ENCODE results near the gene RCAN2.

Gene RCAN2

GRCh38 chr6:46381579-46381978 is 109.7 kb downstream of the RCAN2 start:
- no peak for DNase-seq (ENCODE audit: low read depth)

DNA sequence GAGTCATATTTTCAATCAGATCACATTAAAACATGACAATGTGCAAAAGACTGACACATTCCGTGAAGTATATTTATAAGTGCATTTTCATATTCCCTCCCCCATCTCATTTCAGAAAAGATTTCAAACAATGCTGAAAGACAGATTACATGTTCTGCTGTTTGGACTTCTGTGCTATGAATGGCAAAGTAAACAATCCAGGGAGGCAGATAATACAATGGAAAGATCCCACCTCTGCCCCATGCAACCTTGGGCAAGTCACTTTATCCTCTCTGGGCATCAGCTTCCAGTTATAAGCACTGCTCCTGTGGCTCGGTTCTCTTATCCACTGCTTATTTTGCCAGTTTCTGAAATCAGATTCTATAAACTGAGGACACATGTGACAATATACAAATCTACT is 110.2 kb downstream of the RCAN2 start:
- DNase-seq (ENCODE audit: low read depth) = no peak

- no peak for DNase-seq (ENCODE audit: low read depth)
Measured at GRCh38 chr6:46380152-46380807, 111.0 kb downstream of the RCAN2 start.

DNA sequence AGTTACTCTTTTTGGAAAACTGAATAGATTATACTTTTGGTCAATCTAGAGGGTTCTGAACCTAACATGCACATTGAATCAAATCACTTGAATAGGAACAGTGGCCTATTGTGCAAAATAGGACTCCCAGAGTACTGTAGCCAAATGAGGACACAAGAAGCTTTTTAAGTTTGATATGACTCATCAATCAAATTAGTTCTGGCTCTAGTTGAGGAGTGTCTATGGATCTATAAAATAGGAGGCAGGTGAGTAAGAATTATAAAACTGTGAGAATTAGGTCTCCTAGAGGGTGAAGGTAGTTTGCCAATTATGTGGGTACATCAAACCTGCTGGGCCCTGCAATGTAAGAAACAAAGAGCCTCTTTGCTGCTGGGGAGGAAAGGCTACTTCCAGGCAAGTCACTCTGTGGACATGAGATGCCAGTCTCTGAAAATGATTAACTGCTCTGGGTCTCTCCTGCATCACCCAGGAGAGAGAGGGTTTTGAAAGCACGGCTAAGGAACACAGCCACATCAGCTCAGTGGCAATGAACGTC is 112.3 kb downstream of the RCAN2 start:
- DNase-seq (ENCODE audit: low read depth) = no peak

- no peak for DNase-seq (ENCODE audit: low read depth)
Measured at GRCh38 chr6:46378161-46378881, 112.9 kb downstream of the RCAN2 start.

GRCh38 chr6:46377209-46377608 is 114.0 kb downstream of the RCAN2 start:
- DNase-seq (ENCODE audit: low read depth) = no peak

DNA sequence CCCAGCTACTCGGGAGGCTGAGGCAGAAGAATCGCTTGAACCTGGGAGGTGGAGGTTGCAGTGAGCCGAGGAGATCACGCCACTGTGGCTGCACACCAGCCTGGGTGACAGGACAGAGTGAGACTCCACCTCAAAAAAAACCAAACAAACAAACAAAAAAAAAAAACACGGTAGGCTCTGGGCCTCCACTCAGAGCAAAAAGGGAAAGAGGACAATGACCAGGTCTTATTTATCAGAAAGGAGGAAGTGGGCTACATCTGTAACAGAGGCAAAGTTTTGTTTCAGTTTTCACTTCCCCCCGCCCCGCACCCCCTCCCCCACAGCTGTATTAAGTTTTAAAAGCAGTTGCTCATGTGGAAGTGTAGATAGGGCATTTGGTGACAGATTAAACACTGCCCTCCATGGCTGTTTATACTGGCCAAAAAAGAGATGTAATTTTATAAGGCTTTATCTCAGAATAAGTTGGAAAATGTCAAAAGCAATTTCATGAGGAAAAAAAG is 114.6 kb downstream of the RCAN2 start:
- DNase-seq (ENCODE audit: low read depth) = no peak

DNA sequence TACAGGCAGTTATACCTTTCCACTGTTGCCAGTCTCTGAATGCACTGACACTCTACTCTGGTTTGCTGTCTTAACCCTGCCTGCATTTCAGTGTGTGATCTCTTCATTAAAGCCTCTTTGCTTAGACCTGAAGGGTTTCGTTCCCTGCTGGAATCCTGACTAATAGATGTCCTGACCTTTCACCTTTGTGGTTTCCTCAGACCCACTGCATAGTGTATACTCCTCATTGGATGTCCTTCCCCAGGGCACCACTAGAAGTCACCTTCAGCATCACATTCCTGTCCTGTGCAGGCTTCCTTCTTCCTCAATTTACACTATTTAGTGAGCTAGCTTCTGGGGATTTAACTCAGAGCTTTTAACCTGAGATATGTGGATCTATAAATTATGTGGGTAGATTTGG is 120.6 kb downstream of the RCAN2 start:
- no peak for DNase-seq (ENCODE audit: low read depth)

GRCh38 chr6:46368169-46368536 is 123.1 kb downstream of the RCAN2 start:
- no peak for DNase-seq (ENCODE audit: low read depth)

DNA sequence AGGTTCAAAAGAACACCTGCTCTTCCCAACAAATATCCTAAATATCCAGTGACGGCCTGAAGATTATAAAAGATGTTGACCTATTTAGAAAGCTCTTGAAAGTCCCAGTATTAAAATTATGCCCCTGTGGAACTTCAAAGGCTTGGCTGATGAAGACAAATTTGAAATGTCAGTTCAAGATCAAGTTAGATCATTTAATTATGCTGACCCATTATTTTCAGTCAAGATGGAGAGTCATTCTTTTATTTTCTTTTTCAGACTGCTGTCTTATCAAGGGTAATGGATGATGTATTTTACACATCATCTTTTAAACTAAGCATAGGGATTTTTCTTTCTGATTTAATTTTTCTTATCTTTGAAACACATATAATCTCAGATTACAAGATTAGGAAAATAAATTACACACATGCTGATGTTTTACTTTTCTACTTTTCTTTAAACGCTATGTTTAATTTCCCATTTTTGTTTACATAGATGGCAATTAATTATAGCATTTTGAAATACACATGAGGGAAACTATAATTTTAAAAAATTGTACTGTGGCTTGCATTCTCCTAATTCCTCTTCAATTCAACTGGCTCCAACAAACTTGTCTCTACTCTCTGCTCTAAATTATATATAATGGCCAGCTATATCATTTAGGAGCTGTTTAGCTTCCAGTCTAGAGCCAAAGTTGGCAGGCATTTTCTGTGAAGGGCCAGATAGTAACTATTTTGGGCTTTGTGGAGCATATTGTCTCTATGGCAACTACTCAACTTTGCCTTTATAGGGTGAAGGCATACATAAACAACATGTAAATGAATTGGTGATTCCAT is 123.7 kb downstream of the RCAN2 start:
- no peak for DNase-seq (ENCODE audit: low read depth)

- no peak for DNase-seq (ENCODE audit: low read depth)
Measured at GRCh38 chr6:46366190-46366900, 124.9 kb downstream of the RCAN2 start.

DNA sequence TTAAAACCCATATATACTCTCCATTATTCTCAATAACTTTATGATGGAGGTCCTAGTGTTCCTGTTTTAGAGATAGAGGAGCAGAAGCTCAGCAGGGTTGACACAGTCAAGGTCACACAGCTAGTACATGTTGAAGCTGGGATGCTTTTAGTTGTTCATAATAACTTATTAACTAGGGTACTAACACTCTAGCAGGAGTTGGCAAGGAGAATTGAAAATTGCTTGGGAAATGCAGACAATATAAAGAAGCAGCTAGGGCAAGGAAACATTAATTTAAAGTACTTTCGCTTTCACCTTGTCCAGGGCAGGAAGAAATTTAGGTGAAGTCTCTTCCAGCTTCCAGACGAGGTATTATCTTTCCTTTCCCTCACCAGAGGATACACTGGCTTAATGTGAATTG is 133.7 kb downstream of the RCAN2 start:
- DNase-seq (ENCODE audit: low read depth) = no peak

- DNase-seq (ENCODE audit: low read depth) = no peak
Measured at GRCh38 chr6:46356543-46356942, 134.7 kb downstream of the RCAN2 start.

GRCh38 chr6:46353528-46353927 is 137.7 kb downstream of the RCAN2 start:
- DNase-seq (ENCODE audit: low read depth) = no peak

DNA sequence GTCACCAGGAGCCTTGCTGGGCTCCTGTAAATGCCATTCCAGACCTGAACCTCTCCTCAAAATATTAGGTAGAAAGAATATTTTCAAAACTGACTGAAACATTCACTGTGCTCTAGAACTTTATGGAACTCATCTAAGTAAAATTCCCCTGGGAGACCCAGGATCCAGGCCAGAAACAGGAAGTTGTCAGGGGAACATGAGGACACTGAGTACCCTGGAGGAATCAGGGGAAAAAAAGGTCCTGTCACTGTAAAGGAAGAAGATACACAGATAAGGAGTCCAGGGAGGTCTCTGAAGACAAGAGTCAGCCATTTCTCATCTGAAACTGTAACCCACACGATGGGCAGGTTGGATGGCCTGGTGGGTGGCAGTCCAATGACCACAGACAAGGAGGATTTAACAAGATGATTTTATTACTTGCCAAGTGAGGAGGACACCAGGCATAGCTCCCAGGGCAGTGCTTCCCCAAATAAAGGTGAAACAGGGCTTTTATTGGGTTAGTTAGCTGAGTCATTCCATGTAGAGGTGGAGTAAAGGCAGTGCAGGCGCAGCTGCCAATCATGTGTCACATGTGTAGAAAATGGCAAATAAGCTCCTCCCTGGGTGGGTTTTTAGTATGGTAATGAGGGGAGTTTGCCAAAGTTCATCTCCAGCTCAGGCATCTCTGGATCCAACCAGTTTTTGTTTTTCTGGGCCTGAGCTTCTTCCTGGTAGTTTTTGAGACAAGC is 138.5 kb downstream of the RCAN2 start:
- DNase-seq (ENCODE audit: low read depth) = no peak

DNA sequence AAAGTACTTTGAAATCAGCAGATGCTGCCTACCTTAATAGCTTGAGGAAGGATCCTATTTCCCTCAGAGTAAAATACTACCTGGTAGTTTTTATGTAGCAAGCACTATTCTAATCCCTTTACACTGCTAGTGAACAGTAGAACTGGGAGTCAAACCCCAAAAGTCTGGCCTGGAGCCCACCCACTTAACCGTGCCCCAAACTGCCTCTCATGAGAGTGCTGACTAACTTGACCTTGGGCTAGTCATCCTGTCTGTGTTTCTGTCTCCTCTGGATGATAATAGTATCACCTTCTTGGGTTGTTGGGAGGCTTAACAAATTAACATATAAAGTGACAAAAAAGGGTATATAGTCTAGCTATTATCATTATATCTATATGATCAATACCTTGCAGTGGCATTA is 140.5 kb downstream of the RCAN2 start:
- no peak for DNase-seq (ENCODE audit: low read depth)

DNA sequence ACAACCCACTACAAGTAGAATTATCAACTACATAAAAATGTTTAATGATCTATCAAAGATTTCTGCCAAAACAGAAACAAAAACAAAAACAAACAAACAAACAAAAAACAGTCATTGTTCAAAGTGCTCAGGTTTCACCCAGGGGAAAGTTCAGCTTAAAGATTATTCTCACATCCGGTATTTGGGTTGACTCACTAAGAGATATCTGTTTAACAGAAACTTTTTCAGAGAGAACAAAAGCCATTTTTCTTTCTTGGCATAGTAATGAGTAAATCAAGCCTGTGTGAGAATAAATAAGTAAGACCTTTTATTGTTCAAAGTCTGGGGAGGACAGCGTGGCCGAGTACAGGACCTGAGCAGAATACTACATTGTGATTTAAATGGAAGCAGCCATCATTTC is 143.6 kb downstream of the RCAN2 start:
- DNase-seq (ENCODE audit: low read depth) = no peak

- DNase-seq (ENCODE audit: low read depth) = no peak
Measured at GRCh38 chr6:46340246-46340645, 151.0 kb downstream of the RCAN2 start.

GRCh38 chr6:46338131-46338530 is 153.1 kb downstream of the RCAN2 start:
- DNase-seq (ENCODE audit: low read depth) = no peak

GRCh38 chr6:46334442-46334841 is 156.8 kb downstream of the RCAN2 start:
- DNase-seq (ENCODE audit: low read depth) = no peak

GRCh38 chr6:46333481-46333880 is 157.8 kb downstream of the RCAN2 start:
- DNase-seq (ENCODE audit: low read depth) = no peak

All from stimulated activated CD4-positive, alpha-beta T cell treated with anti-CD3 and anti-CD28 coated beads, Interleukin-2, amount 100 ng/mL, for 4 hours (primary cell).